Measurements from ENCODE around the gene IMMT.
"Not testable (repeated sequence)": the region's sequence is repeated elsewhere in the genome, so short reads cannot be mapped to it uniquely, and the experiment has no call there.

The IMMT gene

GRCh38 chr2:86195055-86195807 is at the start of gene IMMT:
IMMT (minus strand) TSS chr2:86195462; CDS start chr2:86195382, 80 bp downstream.
- peak within 1 kb of the TSS; percentile 97 for H3K27ac ChIP-seq
- peak; percentile 89 for DNase-seq (ENCODE audit: low read depth, low spot score)

- not testable (repeated sequence) for DNase-seq (ENCODE audit: low read depth, low spot score); H3K27ac ChIP-seq
Observed at GRCh38 chr2:86244781-86245180, 49.5 kb upstream of the IMMT start.

GRCh38 chr2:86243950-86244733 is 48.9 kb upstream of the IMMT start:
- no peak overlapping the region for H3K27ac ChIP-seq
- DNase-seq (ENCODE audit: low read depth, low spot score): no peak

GRCh38 chr2:86243272-86243671 is 48.0 kb upstream of the IMMT start:
- H3K27ac ChIP-seq: no peak overlapping the region
- DNase-seq (ENCODE audit: low read depth, low spot score): no peak

- no peak overlapping the region for H3K27ac ChIP-seq
- no peak for DNase-seq (ENCODE audit: low read depth, low spot score)
Observed at GRCh38 chr2:86241611-86242010, 46.3 kb upstream of the IMMT start.

GRCh38 chr2:86240251-86240650 is 45.0 kb upstream of the IMMT start:
- no peak overlapping the region for H3K27ac ChIP-seq
- no peak for DNase-seq (ENCODE audit: low read depth, low spot score)

- no peak for DNase-seq (ENCODE audit: low read depth, low spot score)
- no peak overlapping the region for H3K27ac ChIP-seq
Observed at GRCh38 chr2:86239745-86240144, 44.5 kb upstream of the IMMT start.

GRCh38 chr2:86239326-86239725 is 44.1 kb upstream of the IMMT start:
- DNase-seq (ENCODE audit: low read depth, low spot score): no peak
- no peak overlapping the region for H3K27ac ChIP-seq

- DNase-seq (ENCODE audit: low read depth, low spot score): no peak
- no peak overlapping the region for H3K27ac ChIP-seq
Observed at GRCh38 chr2:86238354-86238753, 43.1 kb upstream of the IMMT start.

GRCh38 chr2:86237172-86237571 is 41.9 kb upstream of the IMMT start:
- DNase-seq (ENCODE audit: low read depth, low spot score): no peak
- no peak overlapping the region for H3K27ac ChIP-seq

- H3K27ac ChIP-seq: no peak overlapping the region
- no peak for DNase-seq (ENCODE audit: low read depth, low spot score)
Observed at GRCh38 chr2:86235196-86235980, 40.1 kb upstream of the IMMT start.

- no peak overlapping the region for H3K27ac ChIP-seq
- no peak for DNase-seq (ENCODE audit: low read depth, low spot score)
Observed at GRCh38 chr2:86234563-86235131, 39.4 kb upstream of the IMMT start.

- no peak for DNase-seq (ENCODE audit: low read depth, low spot score)
- no peak overlapping the region for H3K27ac ChIP-seq
Observed at GRCh38 chr2:86233436-86233835, 38.2 kb upstream of the IMMT start.

GRCh38 chr2:86232910-86233309 is 37.6 kb upstream of the IMMT start:
- DNase-seq (ENCODE audit: low read depth, low spot score): no peak

GRCh38 chr2:86232373-86232784 is 37.1 kb upstream of the IMMT start:
- H3K27ac ChIP-seq: no peak overlapping the region
- no peak for DNase-seq (ENCODE audit: low read depth, low spot score)

More at GRCh38 chr2:86232910-86233309, 37.6 kb upstream of the IMMT start:
- no peak overlapping the region for H3K27ac ChIP-seq

- no peak overlapping the region for H3K27ac ChIP-seq
- DNase-seq (ENCODE audit: low read depth, low spot score): no peak
Observed at GRCh38 chr2:86231680-86232372, 36.6 kb upstream of the IMMT start.

- no peak overlapping the region for H3K27ac ChIP-seq
- DNase-seq (ENCODE audit: low read depth, low spot score): no peak
Observed at GRCh38 chr2:86230961-86231360, 35.7 kb upstream of the IMMT start.

GRCh38 chr2:86229221-86229620 is 34.0 kb upstream of the IMMT start:
- H3K27ac ChIP-seq: no peak overlapping the region
- no peak for DNase-seq (ENCODE audit: low read depth, low spot score)

GRCh38 chr2:86228574-86228973 is 33.3 kb upstream of the IMMT start:
- H3K27ac ChIP-seq; DNase-seq (ENCODE audit: low read depth, low spot score): not testable (repeated sequence)

GRCh38 chr2:86227685-86228084 is 32.4 kb upstream of the IMMT start:
- no peak overlapping the region for H3K27ac ChIP-seq
- DNase-seq (ENCODE audit: low read depth, low spot score): no peak

All from epithelial cell of prostate (primary cell).